Measurements from ENCODE around the gene PPM1M.

DNA sequence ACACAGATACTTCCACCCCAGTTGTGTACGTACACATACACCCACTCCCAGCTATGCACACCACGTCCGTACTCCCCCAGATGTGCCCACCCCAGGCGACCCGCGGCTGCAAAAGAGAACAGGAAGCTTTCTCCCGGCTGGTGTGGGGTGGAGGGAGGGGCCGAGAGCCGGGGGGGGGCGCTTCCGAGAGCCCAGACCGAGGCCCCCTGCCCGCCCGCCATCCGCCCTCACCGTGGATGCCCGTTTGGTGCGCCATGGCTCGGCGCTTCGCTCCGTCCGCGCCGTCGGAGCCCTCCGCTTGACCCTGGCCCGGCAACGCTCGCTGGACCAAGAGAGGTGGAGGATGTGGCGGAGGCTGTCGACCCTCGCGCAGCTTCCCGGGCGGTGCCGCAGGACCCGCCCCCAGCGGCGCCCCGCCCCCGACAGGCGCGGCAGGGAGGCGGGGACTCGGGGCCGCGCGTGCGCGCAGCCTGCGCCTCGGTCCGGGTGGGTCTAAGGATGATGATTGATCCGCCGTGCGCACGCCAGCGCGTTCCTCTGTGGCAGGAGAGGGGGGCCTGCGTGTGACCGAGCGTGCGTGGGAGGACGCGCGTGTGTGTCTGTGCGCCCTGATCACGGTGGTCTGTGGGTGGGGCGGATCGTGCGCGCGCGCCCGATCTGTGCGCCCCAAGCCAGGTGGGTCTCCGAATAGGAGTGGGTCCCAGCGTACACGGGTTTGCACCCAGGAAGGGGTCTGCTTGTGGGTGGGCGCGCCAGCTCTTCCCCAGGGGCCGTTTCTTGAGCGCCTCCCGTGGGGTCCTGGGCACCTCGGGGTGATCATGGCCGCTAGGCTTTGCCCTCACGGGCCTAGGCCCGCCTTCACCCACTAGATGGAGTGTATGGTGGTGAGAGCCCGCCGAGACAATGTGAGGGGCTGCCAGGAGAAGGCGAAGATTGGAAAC, 6.5 kb upstream of the PPM1M start, which contains the start of gene TWF2:
- TF ChIP-seq CTCF (conservative IDR thresholded peaks at IDR 0.05) (no peak; the same call in 1 of the 2 replicates), ZFX (IDR thresholded peaks at IDR 0.05) (peak; percentile 67)

Measured in C4-2B (cell line).